Mammary epithelial cell (primary cell): ENCODE measurements around the gene STX18.

Source experiments
- EZH2 ChIP-seq: IDR thresholded peaks from 2 replicates; pipeline ENCODE4 v1.6.1; 2012; ENCODE audit warnings: low read length, inconsistent platforms, borderline replicate concordance
- TF ChIP-seq, protein P1 (sequence below), 2 donors: IDR thresholded peaks in 1 of 2; conservative IDR thresholded peaks in 1 of 2; 2 replicates each; pipeline ENCODE4 v1.5.1; 2011 to 2012; ENCODE audit warnings: inconsistent platforms in 2 of 2, low read length in 2 of 2, mild to moderate bottlenecking in 2 of 2, control low read depth in 1 of 2, low read depth in 1 of 2; ENCODE audit not compliant: insufficient read depth in 1 of 2; ENCODE audit errors: extremely low read depth in 1 of 2

DNA sequence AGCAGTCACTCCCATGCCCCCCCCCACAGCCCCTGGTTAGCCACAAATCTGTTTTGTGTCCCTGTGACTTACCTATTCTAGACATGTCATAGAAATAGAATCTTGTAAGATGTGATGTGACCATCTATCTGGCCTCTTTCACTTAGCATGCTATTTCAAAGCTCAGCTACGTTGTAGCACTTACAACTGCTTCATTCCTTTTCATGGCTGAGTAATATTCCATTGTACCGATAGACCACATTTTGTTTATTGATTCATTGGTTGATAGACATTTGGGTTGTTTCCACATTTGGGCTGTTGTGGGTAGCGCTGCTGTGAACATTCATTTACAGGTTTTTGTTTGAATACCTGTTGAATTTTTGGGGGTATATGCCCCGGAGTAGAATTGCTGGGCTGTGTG is 143.4 kb downstream of the STX18 start:
- TF ChIP-seq, protein P1, sequence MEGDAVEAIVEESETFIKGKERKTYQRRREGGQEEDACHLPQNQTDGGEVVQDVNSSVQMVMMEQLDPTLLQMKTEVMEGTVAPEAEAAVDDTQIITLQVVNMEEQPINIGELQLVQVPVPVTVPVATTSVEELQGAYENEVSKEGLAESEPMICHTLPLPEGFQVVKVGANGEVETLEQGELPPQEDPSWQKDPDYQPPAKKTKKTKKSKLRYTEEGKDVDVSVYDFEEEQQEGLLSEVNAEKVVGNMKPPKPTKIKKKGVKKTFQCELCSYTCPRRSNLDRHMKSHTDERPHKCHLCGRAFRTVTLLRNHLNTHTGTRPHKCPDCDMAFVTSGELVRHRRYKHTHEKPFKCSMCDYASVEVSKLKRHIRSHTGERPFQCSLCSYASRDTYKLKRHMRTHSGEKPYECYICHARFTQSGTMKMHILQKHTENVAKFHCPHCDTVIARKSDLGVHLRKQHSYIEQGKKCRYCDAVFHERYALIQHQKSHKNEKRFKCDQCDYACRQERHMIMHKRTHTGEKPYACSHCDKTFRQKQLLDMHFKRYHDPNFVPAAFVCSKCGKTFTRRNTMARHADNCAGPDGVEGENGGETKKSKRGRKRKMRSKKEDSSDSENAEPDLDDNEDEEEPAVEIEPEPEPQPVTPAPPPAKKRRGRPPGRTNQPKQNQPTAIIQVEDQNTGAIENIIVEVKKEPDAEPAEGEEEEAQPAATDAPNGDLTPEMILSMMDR (conservative IDR thresholded peaks at IDR 0.05 in 1 of 2, IDR thresholded peaks at IDR 0.05 in 1 of 2; ENCODE audit: extremely low read depth in 1 of 2, insufficient read depth in 1 of 2, low read depth in 1 of 2, low read length in 2 of 2): no peak
- TF ChIP-seq EZH2: no peak
